ENCODE results near the gene BRMS1L.

DNA sequence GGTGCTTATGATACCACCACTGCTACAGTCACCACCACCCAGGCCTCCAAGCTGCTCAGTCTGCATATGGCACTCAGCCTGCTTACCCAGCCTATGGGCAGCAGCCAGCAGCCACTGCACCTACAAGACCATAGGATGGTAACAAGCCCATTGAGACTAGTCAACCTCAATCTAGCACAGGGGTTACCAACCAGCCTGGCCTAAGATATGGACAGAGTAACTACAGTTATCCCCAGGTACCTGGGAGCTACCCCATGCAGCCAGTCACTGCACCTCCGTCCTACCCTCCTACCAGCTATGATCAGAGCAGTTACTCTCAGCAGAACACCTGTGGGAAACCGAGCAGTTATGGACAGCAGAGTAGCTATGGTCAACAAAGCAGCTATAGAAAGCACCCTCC, 55.1 kb downstream of the BRMS1L start:
- TF ChIP-seq, protein P1, sequence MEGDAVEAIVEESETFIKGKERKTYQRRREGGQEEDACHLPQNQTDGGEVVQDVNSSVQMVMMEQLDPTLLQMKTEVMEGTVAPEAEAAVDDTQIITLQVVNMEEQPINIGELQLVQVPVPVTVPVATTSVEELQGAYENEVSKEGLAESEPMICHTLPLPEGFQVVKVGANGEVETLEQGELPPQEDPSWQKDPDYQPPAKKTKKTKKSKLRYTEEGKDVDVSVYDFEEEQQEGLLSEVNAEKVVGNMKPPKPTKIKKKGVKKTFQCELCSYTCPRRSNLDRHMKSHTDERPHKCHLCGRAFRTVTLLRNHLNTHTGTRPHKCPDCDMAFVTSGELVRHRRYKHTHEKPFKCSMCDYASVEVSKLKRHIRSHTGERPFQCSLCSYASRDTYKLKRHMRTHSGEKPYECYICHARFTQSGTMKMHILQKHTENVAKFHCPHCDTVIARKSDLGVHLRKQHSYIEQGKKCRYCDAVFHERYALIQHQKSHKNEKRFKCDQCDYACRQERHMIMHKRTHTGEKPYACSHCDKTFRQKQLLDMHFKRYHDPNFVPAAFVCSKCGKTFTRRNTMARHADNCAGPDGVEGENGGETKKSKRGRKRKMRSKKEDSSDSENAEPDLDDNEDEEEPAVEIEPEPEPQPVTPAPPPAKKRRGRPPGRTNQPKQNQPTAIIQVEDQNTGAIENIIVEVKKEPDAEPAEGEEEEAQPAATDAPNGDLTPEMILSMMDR (IDR thresholded peaks at IDR 0.05): no peak
- TF ChIP-seq POLR2A (IDR thresholded peaks at IDR 0.05): no peak

Measured in testis (tissue), 2 donors.